ENCODE measurements around the gene SCNN1A. TPM values are rescaled to one million over a fixed set of nuclear protein-coding genes. Genes with fewer than 3 reads are reported as not detected.
"Not testable (repeated sequence)": the region's sequence is repeated elsewhere in the genome, so short reads cannot be mapped to it uniquely, and the experiment has no call there.

The SCNN1A gene
- total and polyA plus RNA-seq, 7 experiments from 2014 or later, result 0.22 to 5.3 (median 1.6) TPM

DNA sequence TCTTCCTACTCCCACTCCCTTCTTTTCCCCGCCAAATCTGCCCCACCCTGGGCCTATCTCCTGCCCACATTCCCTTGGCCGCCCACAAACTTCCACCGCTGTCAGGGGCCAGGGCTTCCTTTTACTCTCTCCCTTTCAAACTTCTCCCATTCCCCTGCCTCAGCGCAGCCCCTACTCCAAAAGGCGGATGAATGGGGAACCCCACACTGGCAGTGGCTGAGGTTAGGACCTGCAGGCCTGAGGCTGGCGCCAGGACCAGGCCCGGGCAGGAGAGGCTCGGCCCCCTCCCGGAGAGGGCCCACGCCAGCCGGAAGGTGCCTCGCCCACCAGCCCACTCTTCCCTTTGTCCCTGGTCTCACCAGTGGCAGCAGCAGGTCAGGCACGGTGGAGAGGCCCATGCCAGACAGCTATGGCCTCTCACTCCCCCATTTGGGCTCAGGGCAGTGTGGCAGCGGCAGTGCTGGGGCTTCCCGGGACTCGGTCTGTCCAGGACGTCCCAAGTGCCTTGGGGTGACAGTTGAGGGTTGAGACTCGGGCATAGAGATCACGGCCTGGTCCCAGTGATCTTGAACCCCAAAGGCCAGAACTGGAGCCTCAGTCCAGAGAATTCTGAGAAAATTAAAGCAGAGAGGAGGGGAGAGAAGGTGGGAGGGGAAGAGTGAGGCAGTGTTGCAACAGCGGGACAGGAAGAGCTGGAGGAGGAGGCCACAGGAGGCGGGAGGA, 33.8 kb downstream of the SCNN1A start, which contains the start of gene TNFRSF1A:
Gene TNFRSF1A (minus strand): TSS at position 660 of the 723 bp plus-strand sequence. CDS start 262 bp downstream, at position 398.
- peaks cover 0 to 7% (median 0%) of the 10 kb centered on the region in 5 donors for H3K36me3 Mint-ChIP-seq
- DNase-seq (peak in 7 of 9 donors; percentile 45 to 66 (median 54)), ATAC-seq (peak; percentile 60)
- Histone ChIP-seq H3K9me3 (ENCODE audit: control insufficient read depth in 2 of 3, low read length in 3 of 3) (no peaks in the 10 kb centered on the region), H3K4me3 (ENCODE audit: low read length) (peak within 1 kb of the TSS; percentile 88), H3K36me3 (ENCODE audit: control insufficient read depth in 2 of 3, insufficient read depth in 3 of 3, low read length in 3 of 3) (peaks cover 0 to 11% (median 0%) of the 10 kb centered on the region in 3 experiments), H3K27ac (ENCODE audit: low read depth, low read length) (peak within 1 kb of the TSS; percentile 92), H3K4me1 (ENCODE audit: control insufficient read depth in 2 of 2, insufficient read depth in 2 of 2, low read length in 2 of 2) (peaks cover 54 to 56% of the 10 kb centered on the region in 2 donors), H3K27me3 (ENCODE audit: control insufficient read depth in 2 of 2, insufficient read depth in 2 of 2, low read length in 2 of 2) (no peaks in the 10 kb centered on the region)
- ChIA-PET POLR2A (interaction anchor here (0.5 to 12.0 kb wide), 14 partner anchors 7 to 151 kb away, joined by 3 to 342 read pairs (median 3); partner anchors contain the start of genes MRPL51, TAPBPL and VAMP1), CTCF (interaction anchor here (1.0 to 2.9 kb wide), 4 partner anchors 18 to 97 kb away, joined by 3 to 10 read pairs (median 7); no protein-coding TSS in a partner anchor)
- H3K4me3 Mint-ChIP-seq, result no peak within 1 kb of the TSS
- no peaks in the 10 kb centered on the region for H3K27me3 Mint-ChIP-seq
- H3K27ac Mint-ChIP-seq, result peak within 1 kb of the TSS in 3 of 9 donors; percentile 95 to 97 (median 95)
- no peaks in the 10 kb centered on the region for H3K9me3 Mint-ChIP-seq
- intact Hi-C loops (cut with micrococcal nuclease), result loop anchor here (1.0 to 2.0 kb wide), 2 partner anchors 9 to 151 kb away; partner anchors contain the start of gene MRPL51 (in 1 of the 2)
- peaks cover 32 to 43% (median 39%) of the 10 kb centered on the region in 7 donors for H3K4me1 Mint-ChIP-seq

DNA sequence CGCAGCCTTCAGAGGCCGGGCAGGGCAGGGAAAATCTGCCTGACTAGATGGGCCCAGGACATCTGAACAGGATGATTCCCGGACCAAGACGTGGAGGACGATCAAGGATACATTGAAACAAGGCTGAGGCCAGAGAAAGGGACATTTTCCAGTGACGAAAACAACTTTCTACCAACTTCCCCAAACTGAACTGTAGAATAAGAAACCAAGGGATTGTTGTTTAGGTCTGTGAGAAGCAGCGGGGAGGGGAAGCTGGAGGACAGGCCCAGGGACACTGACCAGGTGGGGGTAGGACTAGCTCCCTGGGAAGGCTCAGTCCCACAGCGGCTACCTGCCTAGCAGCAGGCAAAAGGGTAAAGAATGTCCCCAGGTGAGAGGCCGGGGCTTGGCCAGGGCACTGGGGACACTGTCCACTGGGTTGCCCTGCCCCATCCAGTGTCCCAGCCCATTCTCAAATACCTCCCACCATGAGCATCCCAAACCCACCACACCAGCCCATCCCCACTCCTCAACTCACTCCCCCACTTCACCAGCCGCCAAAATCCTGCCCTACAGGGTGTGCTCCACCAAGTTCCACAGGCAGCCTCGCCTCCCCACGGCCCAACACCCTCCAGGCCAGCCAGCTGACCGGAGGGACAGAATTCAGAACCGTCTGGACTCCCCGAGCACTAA, 34.5 kb downstream of the SCNN1A start:
- intact Hi-C loops (cut with micrococcal nuclease), result loop anchor here in 1 of 2 donors (2.0 kb wide), 1 partner anchor 152 kb away; the partner anchor contains the start of gene MRPL51
- Histone ChIP-seq H3K9me3 (ENCODE audit: control insufficient read depth in 2 of 3, low read length in 3 of 3) (no peaks in the 10 kb centered on the region), H3K27ac (ENCODE audit: low read depth, low read length) (peak overlapping the region; percentile 92), H3K4me1 (ENCODE audit: control insufficient read depth in 2 of 2, insufficient read depth in 2 of 2, low read length in 2 of 2) (peaks cover 56 to 58% of the 10 kb centered on the region in 2 donors), H3K4me3 (ENCODE audit: low read length) (peak overlapping the region; percentile 88), H3K36me3 (ENCODE audit: control insufficient read depth in 2 of 3, insufficient read depth in 3 of 3, low read length in 3 of 3) (peaks cover 0 to 11% (median 0%) of the 10 kb centered on the region in 3 experiments), H3K27me3 (ENCODE audit: control insufficient read depth in 2 of 2, insufficient read depth in 2 of 2, low read length in 2 of 2) (no peaks in the 10 kb centered on the region)
- no peak for DNase-seq
- POLR2A ChIA-PET, result interaction anchor here (0.6 to 12.0 kb wide), 10 partner anchors 8 to 130 kb away, joined by 3 to 342 read pairs (median 12); partner anchors contain the start of genes CD27, TAPBPL and VAMP1
- H3K4me3 Mint-ChIP-seq, result no peak overlapping the region
- peaks cover 28 to 36% (median 33%) of the 10 kb centered on the region in 7 donors for H3K4me1 Mint-ChIP-seq
- no peak overlapping the region for H3K27ac Mint-ChIP-seq
- no peaks in the 10 kb centered on the region for H3K9me3 Mint-ChIP-seq
- H3K27me3 Mint-ChIP-seq, result no peaks in the 10 kb centered on the region
- peaks cover 0 to 7% (median 0%) of the 10 kb centered on the region in 5 donors for H3K36me3 Mint-ChIP-seq
- CTCF ChIA-PET, result interaction anchor here (1.0 to 2.9 kb wide), 5 partner anchors 18 to 125 kb away, joined by 3 to 10 read pairs (median 5); no protein-coding TSS in a partner anchor
- ATAC-seq, result no peak

DNA sequence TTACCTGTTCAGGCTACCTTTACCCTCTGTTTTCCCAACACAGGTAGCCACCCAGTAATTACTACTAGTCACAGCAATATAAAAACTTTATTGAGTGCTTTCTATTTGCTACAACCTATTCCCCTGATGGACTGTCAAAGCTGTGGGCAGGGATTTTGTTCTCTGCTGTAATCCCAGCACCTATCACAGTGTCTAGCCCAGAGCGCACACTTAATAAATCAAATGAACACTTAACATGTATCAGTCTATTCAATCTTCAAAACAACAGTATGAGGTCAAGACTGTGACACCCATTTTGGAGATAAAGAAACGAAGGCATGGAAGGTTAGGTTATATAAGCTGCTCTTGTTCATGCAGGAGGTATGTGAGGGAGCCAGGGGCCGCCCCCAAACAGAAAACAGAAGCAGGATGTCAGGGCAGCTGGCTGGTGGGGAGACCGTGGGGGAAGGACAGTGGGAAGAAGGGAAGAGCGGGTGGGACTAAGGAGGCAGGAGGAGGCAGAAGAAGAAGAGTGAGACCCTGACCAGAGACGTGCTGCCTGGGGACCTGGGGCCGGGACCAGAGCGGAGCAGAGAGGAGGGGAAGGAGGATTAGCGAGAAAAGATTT, 35.2 kb downstream of the SCNN1A start:
- DNase-seq, result peak in 4 of 9 donors; percentile 25 to 36 (median 32)
- ChIA-PET POLR2A (interaction anchor here (0.7 to 12.0 kb wide), 14 partner anchors 9 to 215 kb away, joined by 3 to 342 read pairs (median 4); partner anchors contain the start of genes CD27, TAPBPL and VAMP1), CTCF (interaction anchor here (0.8 to 2.9 kb wide), 9 partner anchors 8 to 199 kb away, joined by 3 to 10 read pairs (median 4); no protein-coding TSS in a partner anchor)
- Histone ChIP-seq H3K27me3 (ENCODE audit: control insufficient read depth in 2 of 2, insufficient read depth in 2 of 2, low read length in 2 of 2) (no peaks in the 10 kb centered on the region), H3K4me1 (ENCODE audit: control insufficient read depth in 2 of 2, insufficient read depth in 2 of 2, low read length in 2 of 2) (peaks cover 55 to 56% of the 10 kb centered on the region in 2 donors), H3K36me3 (ENCODE audit: control insufficient read depth in 2 of 3, insufficient read depth in 3 of 3, low read length in 3 of 3) (peaks cover 0 to 11% (median 0%) of the 10 kb centered on the region in 3 experiments), H3K9me3 (ENCODE audit: control insufficient read depth in 2 of 3, low read length in 3 of 3) (no peaks in the 10 kb centered on the region), H3K4me3 (ENCODE audit: low read length) (peak overlapping the region; percentile 88), H3K27ac (ENCODE audit: low read depth, low read length) (peak overlapping the region; percentile 92)
- peaks cover 21 to 34% (median 28%) of the 10 kb centered on the region in 7 donors for H3K4me1 Mint-ChIP-seq
- no peaks in the 10 kb centered on the region for H3K27me3 Mint-ChIP-seq
- intact Hi-C loops (cut with micrococcal nuclease), result loop anchor here in 1 of 2 donors (2.0 kb wide), 1 partner anchor 153 kb away; the partner anchor contains the start of gene MRPL51
- peaks cover 0 to 9% (median 0%) of the 10 kb centered on the region in 5 donors for H3K36me3 Mint-ChIP-seq
- ATAC-seq, result no peak
- no peaks in the 10 kb centered on the region for H3K9me3 Mint-ChIP-seq
- no peak overlapping the region for H3K27ac Mint-ChIP-seq
- no peak overlapping the region for H3K4me3 Mint-ChIP-seq

DNA sequence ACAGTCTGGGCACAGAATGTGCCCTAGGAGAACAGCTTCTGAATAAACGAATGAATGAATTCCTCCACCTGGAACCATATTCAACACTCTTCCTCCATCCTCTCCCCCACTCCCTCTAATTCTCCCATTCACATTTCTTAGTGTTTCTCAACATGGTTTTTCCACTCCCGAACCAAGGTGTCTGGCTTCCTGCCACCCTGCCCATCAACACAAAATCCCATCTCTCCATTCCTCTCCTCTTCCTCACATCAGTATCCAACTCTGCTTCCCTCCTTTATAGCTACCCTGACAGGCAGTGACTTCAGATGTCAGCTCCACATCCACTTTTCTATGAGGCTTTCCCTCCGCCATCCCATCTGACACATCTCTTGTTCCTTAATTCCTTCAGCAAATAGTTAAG, 36.4 kb downstream of the SCNN1A start:
- Histone ChIP-seq H3K9me3 (ENCODE audit: control insufficient read depth in 2 of 3, low read length in 3 of 3) (no peaks in the 10 kb centered on the region), H3K27ac (ENCODE audit: low read depth, low read length) (peak overlapping the region; percentile 92), H3K4me1 (ENCODE audit: control insufficient read depth in 2 of 2, insufficient read depth in 2 of 2, low read length in 2 of 2) (peaks cover 65 to 66% of the 10 kb centered on the region in 2 donors), H3K4me3 (ENCODE audit: low read length) (peak overlapping the region; percentile 88), H3K36me3 (ENCODE audit: control insufficient read depth in 2 of 3, insufficient read depth in 3 of 3, low read length in 3 of 3) (peaks cover 0 to 20% (median 0%) of the 10 kb centered on the region in 3 experiments), H3K27me3 (ENCODE audit: control insufficient read depth in 2 of 2, insufficient read depth in 2 of 2, low read length in 2 of 2) (no peaks in the 10 kb centered on the region)
- CTCF ChIA-PET, result interaction anchor here (0.6 to 2.2 kb wide), 9 partner anchors 9 to 183 kb away, joined by 3 to 9 read pairs (median 4); no protein-coding TSS in a partner anchor
- H3K4me3 Mint-ChIP-seq, result no peak overlapping the region
- ATAC-seq, result no peak
- no peaks in the 10 kb centered on the region for H3K27me3 Mint-ChIP-seq
- DNase-seq, result no peak
- POLR2A ChIA-PET, result interaction anchor here (0.9 to 12.0 kb wide), 12 partner anchors 10 to 216 kb away, joined by 3 to 342 read pairs (median 12); partner anchors contain the start of genes CD27, GAPDH, MRPL51 and TAPBPL
- intact Hi-C loops (cut with micrococcal nuclease), result loop anchor here (5.0 kb wide), 1 partner anchor 218 kb away; the partner anchor contains the start of gene IFFO1 (in 2 of the 2)
- peaks cover 22 to 42% (median 31%) of the 10 kb centered on the region in 7 donors for H3K4me1 Mint-ChIP-seq
- no peak overlapping the region for H3K27ac Mint-ChIP-seq
- no peaks in the 10 kb centered on the region for H3K9me3 Mint-ChIP-seq
- H3K36me3 Mint-ChIP-seq, result peaks cover 0 to 9% (median 0%) of the 10 kb centered on the region in 5 donors

DNA sequence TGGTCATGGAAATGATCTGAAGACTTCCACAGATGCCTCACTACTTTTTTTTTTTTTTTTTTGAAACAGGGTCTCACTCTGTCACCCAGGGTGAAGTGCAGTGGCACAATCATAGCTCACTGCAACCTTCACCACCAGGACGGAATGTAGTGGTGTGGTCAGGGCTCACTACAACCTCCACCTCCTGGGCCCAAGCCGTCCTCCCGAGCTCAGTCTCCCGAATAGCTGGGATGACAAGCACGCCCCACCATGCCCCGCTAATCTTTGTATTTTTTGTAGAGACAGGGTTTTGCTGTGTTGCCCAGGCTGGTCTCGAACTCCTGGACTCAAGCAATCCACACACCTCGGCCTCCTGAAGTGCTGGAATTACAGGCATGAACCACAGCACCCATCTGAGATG, 36.8 kb downstream of the SCNN1A start:
- intact Hi-C loops (cut with micrococcal nuclease), result loop anchor here (5.0 kb wide), 1 partner anchor 219 kb away; the partner anchor contains the start of gene IFFO1 (in 2 of the 2)
- H3K4me1 ChIP-seq (ENCODE audit: control insufficient read depth in 2 of 2, insufficient read depth in 2 of 2, low read length in 2 of 2), result peaks cover 67 to 69% of the 10 kb centered on the region in 2 donors
- H3K4me3 Mint-ChIP-seq; H3K27me3 ChIP-seq (ENCODE audit: control insufficient read depth in 2 of 2, insufficient read depth in 2 of 2, low read length in 2 of 2); H3K27me3 Mint-ChIP-seq; H3K9me3 ChIP-seq (ENCODE audit: control insufficient read depth in 2 of 3, low read length in 3 of 3); H3K27ac Mint-ChIP-seq; ATAC-seq; H3K9me3 Mint-ChIP-seq; DNase-seq: not testable (repeated sequence)
- peak overlapping the region; percentile 92 for H3K27ac ChIP-seq (ENCODE audit: low read depth, low read length)
- H3K36me3 Mint-ChIP-seq, result peaks cover 0 to 12% (median 3%) of the 10 kb centered on the region in 5 donors
- ChIA-PET POLR2A (interaction anchor here (0.9 to 12.0 kb wide), 13 partner anchors 10 to 217 kb away, joined by 3 to 342 read pairs (median 20); partner anchors contain the start of genes CD27, GAPDH, MRPL51 and TAPBPL), CTCF (interaction anchor here (1.0 to 1.8 kb wide), 7 partner anchors 10 to 125 kb away, joined by 3 to 5 read pairs (median 4); no protein-coding TSS in a partner anchor)
- H3K4me3 ChIP-seq (ENCODE audit: low read length), result peak overlapping the region; percentile 88
- peaks cover 0 to 24% (median under 1%) of the 10 kb centered on the region in 3 experiments for H3K36me3 ChIP-seq (ENCODE audit: control insufficient read depth in 2 of 3, insufficient read depth in 3 of 3, low read length in 3 of 3)
- peaks cover 19 to 43% (median 35%) of the 10 kb centered on the region in 7 donors for H3K4me1 Mint-ChIP-seq

Measured in naive thymus-derived CD4-positive, alpha-beta T cell (primary cell).